Activated CD8-positive, alpha-beta memory T cell treated with anti-CD3 and anti-CD28 coated beads, Interleukin-2, amount 50 U/mL, for 1 hour (primary cell): Measurements from ENCODE around the gene TSHZ2.
"Not testable (repeated sequence)": the region's sequence is repeated elsewhere in the genome, so short reads cannot be mapped to it uniquely, and the experiment has no call there.

Experiments
- DNase-seq: peaks from one replicate; pipeline ENCODE4 v3.0.0-alpha.2; 2020; ENCODE audit errors: extremely low read depth

TSHZ2 gene

GRCh38 chr20:52998268-52998667 lies 26.1 kb downstream of the TSHZ2 start:
- DNase-seq = no peak

- DNase-seq = no peak
These were observed 26.9 kb downstream of the TSHZ2 start for GRCh38 chr20:52999040-52999439.

- no peak for DNase-seq
These were observed 29.5 kb downstream of the TSHZ2 start for GRCh38 chr20:53001498-53002301.

GRCh38 chr20:53002786-53003185 lies 30.6 kb downstream of the TSHZ2 start:
- no peak for DNase-seq

GRCh38 chr20:53003420-53004154 lies 31.4 kb downstream of the TSHZ2 start:
- no peak for DNase-seq

GRCh38 chr20:53004267-53004813 lies 32.2 kb downstream of the TSHZ2 start:
- DNase-seq = no peak

GRCh38 chr20:53009979-53010735 lies 38.0 kb downstream of the TSHZ2 start:
- DNase-seq = no peak

- no peak for DNase-seq
These were observed 39.5 kb downstream of the TSHZ2 start for GRCh38 chr20:53011640-53012039.

GRCh38 chr20:53013183-53013582 lies 41.0 kb downstream of the TSHZ2 start:
- no peak for DNase-seq

- no peak for DNase-seq
These were observed 41.7 kb downstream of the TSHZ2 start for GRCh38 chr20:53013847-53014246.

GRCh38 chr20:53016071-53016470 lies 43.9 kb downstream of the TSHZ2 start:
- DNase-seq = no peak

- no peak for DNase-seq
These were observed 44.4 kb downstream of the TSHZ2 start for GRCh38 chr20:53016534-53017042.

- DNase-seq = no peak
These were observed 45.0 kb downstream of the TSHZ2 start for GRCh38 chr20:53017206-53017605.

GRCh38 chr20:53019464-53019863 lies 47.3 kb downstream of the TSHZ2 start:
- no peak for DNase-seq

- no peak for DNase-seq
These were observed 48.2 kb downstream of the TSHZ2 start for GRCh38 chr20:53020376-53020775.

GRCh38 chr20:53020834-53021233 lies 48.7 kb downstream of the TSHZ2 start:
- DNase-seq = no peak

GRCh38 chr20:53021934-53022333 lies 49.8 kb downstream of the TSHZ2 start:
- DNase-seq = no peak

- DNase-seq = no peak
These were observed 51.8 kb downstream of the TSHZ2 start for GRCh38 chr20:53023732-53024520.

GRCh38 chr20:53024653-53025052 lies 52.5 kb downstream of the TSHZ2 start:
- DNase-seq = not testable (repeated sequence)

GRCh38 chr20:53027089-53027488 lies 54.9 kb downstream of the TSHZ2 start:
- DNase-seq = no peak

- no peak for DNase-seq
These were observed 56.3 kb downstream of the TSHZ2 start for GRCh38 chr20:53028337-53029007.
